A549 (cell line): Measurements from ENCODE around the gene EPS8L2. TPM values are rescaled to one million over a fixed set of nuclear protein-coding genes. Genes with fewer than 3 reads are reported as not detected.

Experiments
- ATAC-seq, 2 experiments: fragments of 200-7000 bp in 1 of 2; fragments of >200 bp in 1 of 2; cut with Nextera tagmentation in 1 of 2; cut with Tn5 transposase in 1 of 2; 3 replicates each; pipeline versions ENCODE4 v1.8.0 to v1.9.1; 2018 to 2020; ENCODE audit warnings: mild to moderate bottlenecking in 1 of 2, moderate library complexity in 1 of 2
- CTCF ChIA-PET: fragments of 300-600 bp; sonication (Branson Sonifier 250); formaldehyde crosslinking; extraction: SDS; loops from one replicate; lab custom pipeline; 2021; ENCODE audit warnings: antibody characterized with exemption, inconsistent platforms; lab: Yijun Ruan, JAX
- POLR2A ChIA-PET: fragments of 350-600 bp; formaldehyde crosslinking; extraction: SDS; loops from one replicate; lab custom pipeline; 2021; ENCODE audit warnings: antibody characterized with exemption, inconsistent platforms; lab: Yijun Ruan, JAX
- DNase-seq, 2 experiments: peaks; one replicate each; pipeline versions ENCODE4 v3.0.0 to v3.0.0-alpha.2; 2011 to 2016; ENCODE audit warnings: low read depth in 1 of 2, low spot score in 1 of 2
- FAIRE-seq: peaks from 2 replicates; lab custom pipeline; 2011; peaks lifted over from hg19 to GRCh38; lab: Jason Lieb, UNC
- H3K27ac ChIP-seq, 2 experiments: fragments of >200 bp; sonication (Bioruptor Twin); formaldehyde crosslinking; 3 replicates each; pipeline ENCODE4 v1.5.1; 2016 to 2017
- H3K4me1 ChIP-seq: fragments of >200 bp; sonication (Bioruptor Twin); formaldehyde crosslinking; 3 replicates; pipeline ENCODE4 v1.6.1; 2016
- H3K4me2 ChIP-seq: fragments of >200 bp; sonication (Bioruptor Twin); formaldehyde crosslinking; 3 replicates; pipeline ENCODE4 v1.6.1; 2016
- H3K4me3 ChIP-seq: fragments of >200 bp; sonication (Bioruptor Twin); formaldehyde crosslinking; 3 replicates; pipeline ENCODE4 v1.5.1; 2016
- H3K9me3 ChIP-seq: fragments of >200 bp; sonication (Bioruptor Twin); formaldehyde crosslinking; 3 replicates; pipeline ENCODE4 v1.6.1; 2016
- CHD2 ChIP-seq: fragments of 150-350 bp; IDR thresholded peaks from 2 replicates; pipeline ENCODE4 v1.6.1; 2014; ENCODE audit warnings: low read length; ENCODE audit not compliant: partially characterized antibody
- ESRRA ChIP-seq: fragments of 150-350 bp; IDR thresholded peaks from 2 replicates; pipeline ENCODE4 v1.6.1; 2014; ENCODE audit warnings: mild to moderate bottlenecking, low read length, borderline replicate concordance
- HDAC2 ChIP-seq: fragments of 200-600 bp; sonication (generic); IDR thresholded peaks from 2 replicates; pipeline ENCODE4 v1.6.1; 2016
- HEYL ChIP-seq: fragments of 250-450 bp; sonication (Bioruptor Pico); IDR thresholded peaks from 2 replicates; pipeline ENCODE4 v1.8.0; 2021; ENCODE audit warnings: mild to moderate bottlenecking, moderate library complexity
- JUNB ChIP-seq: fragments of >200 bp; sonication (Bioruptor Twin); formaldehyde crosslinking; IDR thresholded peaks from 2 replicates; pipeline ENCODE4 v1.6.1; 2016
- KDM1A ChIP-seq: fragments of 200-600 bp; sonication (generic); IDR thresholded peaks from 2 replicates; pipeline ENCODE4 v1.6.1; 2016; ENCODE audit warnings: low read depth, mild to moderate bottlenecking
- RARB ChIP-seq: fragments of 250-450 bp; sonication (Bioruptor Pico); IDR thresholded peaks from 2 replicates; pipeline ENCODE4 v1.8.0; 2021; ENCODE audit warnings: mild to moderate bottlenecking, moderate library complexity
- RFX5 ChIP-seq: fragments of 450-650 bp; IDR thresholded peaks from 2 replicates; pipeline ENCODE4 v1.7.1; 2014; ENCODE audit warnings: antibody characterized with exemption, mild to moderate bottlenecking, moderate library complexity
- RNF2 ChIP-seq: fragments of 200-600 bp; sonication (generic); IDR thresholded peaks from 2 replicates; pipeline ENCODE4 v1.6.1; 2016; ENCODE audit warnings: low read depth, mild to moderate bottlenecking, antibody characterized with exemption, moderate library complexity, borderline replicate concordance
- SREBF2 ChIP-seq: fragments of 450-650 bp; IDR thresholded peaks from 2 replicates; pipeline ENCODE4 v1.6.1; 2014; ENCODE audit warnings: mild to moderate bottlenecking, moderate library complexity
- WGBS: methylation state at CpG from one replicate; pipeline ENCODE4 v1.1.6; 2017; ENCODE audit errors: missing lambda C conversion rate; 5-methylcytosine and 5-hydroxymethylcytosine counted together
- polyA plus RNA-seq, 4 experiments: library from polyadenylated mRNA; depleted of rRNA in 3 of 4; stranded (reverse); fragments of >200 nt; fragmentation: RNase III in 1 of 4; extraction: RNeasy Plus Mini Kit Qiagen cat#74134 plus additional on column Dnase treatment in 1 of 4; gene quantifications; 2 replicates in 3 of 4; 3 replicates in 1 of 4; pipeline ENCODE4 v1.2.3, GENCODE V29; 2011 to 2017
- TF ChIP-seq, protein P1 (sequence below): fragments of 200-600 bp; sonication (generic); IDR thresholded peaks from 2 replicates; pipeline ENCODE4 v1.6.1; 2016; ENCODE audit warnings: antibody characterized with exemption, mild to moderate bottlenecking, moderate library complexity
- TF ChIP-seq, protein P2 (sequence below): fragments of >200 bp; sonication (Bioruptor Twin); formaldehyde crosslinking; IDR thresholded peaks from 3 replicates; pipeline ENCODE4 v1.6.1; 2016
- TF ChIP-seq, protein P3 (sequence below): IDR thresholded peaks from 2 replicates; pipeline ENCODE4 v1.6.1; 2012; ENCODE audit warnings: low read depth, borderline replicate concordance
- TF ChIP-seq, protein P4 (sequence below): IDR thresholded peaks from 2 replicates; pipeline ENCODE4 v1.6.1; 2012

Gene EPS8L2
- polyA plus RNA-seq, 2 of the 4 experiments (the other 2 are of a cell fraction), result 60.7 to 154 TPM

DNA sequence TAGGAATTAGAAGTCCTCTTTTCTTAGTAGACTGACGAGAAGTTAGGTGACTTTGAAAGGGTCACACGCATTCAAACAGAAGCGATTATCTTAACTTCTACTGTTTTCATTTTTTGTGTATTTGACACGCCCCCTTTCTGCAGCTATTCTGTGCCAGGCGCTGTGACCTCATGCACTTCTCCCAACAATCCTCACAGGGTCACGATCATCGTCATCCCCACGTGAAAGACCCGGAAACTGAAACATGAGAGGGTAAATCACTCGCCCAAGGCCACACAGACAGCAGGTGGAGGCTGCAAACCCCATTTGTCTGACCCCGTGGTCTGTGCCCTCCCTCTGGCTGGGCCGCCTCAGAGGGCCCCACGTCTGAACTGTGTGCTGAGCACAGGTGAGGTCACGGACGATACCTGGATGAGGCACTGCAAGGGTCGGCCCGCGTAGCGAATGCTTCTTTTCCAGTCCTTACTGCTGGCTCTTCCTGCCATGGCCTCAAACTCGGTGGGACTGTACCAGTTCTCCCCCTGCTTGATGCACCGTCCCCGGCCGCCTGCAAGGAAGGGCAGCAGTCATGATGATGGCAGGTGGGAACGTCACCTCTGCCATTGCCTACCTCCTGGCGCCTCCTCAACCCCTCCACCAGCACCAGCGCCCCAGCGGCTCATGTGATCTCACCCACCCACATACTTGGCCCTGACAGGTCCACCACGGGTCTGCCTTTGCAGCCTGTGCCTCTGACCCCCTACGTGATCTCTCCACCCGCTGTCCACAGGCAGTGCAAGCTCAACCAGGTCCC, 19.4 kb upstream of the EPS8L2 start (continued):
- TF ChIP-seq, protein P1, sequence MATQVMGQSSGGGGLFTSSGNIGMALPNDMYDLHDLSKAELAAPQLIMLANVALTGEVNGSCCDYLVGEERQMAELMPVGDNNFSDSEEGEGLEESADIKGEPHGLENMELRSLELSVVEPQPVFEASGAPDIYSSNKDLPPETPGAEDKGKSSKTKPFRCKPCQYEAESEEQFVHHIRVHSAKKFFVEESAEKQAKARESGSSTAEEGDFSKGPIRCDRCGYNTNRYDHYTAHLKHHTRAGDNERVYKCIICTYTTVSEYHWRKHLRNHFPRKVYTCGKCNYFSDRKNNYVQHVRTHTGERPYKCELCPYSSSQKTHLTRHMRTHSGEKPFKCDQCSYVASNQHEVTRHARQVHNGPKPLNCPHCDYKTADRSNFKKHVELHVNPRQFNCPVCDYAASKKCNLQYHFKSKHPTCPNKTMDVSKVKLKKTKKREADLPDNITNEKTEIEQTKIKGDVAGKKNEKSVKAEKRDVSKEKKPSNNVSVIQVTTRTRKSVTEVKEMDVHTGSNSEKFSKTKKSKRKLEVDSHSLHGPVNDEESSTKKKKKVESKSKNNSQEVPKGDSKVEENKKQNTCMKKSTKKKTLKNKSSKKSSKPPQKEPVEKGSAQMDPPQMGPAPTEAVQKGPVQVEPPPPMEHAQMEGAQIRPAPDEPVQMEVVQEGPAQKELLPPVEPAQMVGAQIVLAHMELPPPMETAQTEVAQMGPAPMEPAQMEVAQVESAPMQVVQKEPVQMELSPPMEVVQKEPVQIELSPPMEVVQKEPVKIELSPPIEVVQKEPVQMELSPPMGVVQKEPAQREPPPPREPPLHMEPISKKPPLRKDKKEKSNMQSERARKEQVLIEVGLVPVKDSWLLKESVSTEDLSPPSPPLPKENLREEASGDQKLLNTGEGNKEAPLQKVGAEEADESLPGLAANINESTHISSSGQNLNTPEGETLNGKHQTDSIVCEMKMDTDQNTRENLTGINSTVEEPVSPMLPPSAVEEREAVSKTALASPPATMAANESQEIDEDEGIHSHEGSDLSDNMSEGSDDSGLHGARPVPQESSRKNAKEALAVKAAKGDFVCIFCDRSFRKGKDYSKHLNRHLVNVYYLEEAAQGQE, result no peak
- TF ChIP-seq RARB (CRISPR knock-in tag), result no peak
- TF ChIP-seq, all 56 proteins: peak for 0

DNA sequence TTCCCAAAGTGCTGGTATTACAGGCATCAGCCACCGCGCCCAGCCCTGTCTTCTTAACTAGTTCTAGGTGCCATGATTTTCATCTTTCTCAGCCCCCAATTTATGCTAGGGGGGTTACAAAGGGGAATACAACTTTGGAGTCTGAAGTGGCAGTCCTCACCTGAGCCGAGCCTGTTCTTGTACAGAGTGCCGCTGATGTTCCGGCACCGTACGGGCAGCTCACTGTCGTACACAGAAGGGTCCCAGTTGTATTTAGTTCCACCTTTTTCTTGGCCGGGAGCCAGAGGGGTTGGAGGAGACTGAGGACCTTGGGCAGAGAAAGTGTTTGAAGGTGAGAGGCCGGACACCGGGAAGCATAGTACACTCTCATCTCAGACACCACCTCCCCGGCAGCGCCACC, 18.3 kb upstream of the EPS8L2 start:
- DNase-seq (no peak), FAIRE-seq (no peak), ATAC-seq (no peak)
- WGBS, result 95% methylated on average over 13 of the region's 13 CpGs
- ChIA-PET POLR2A (no interaction called here), CTCF (interaction anchor here (1.1 to 1.5 kb wide), 5 partner anchors 25 to 133 kb away, joined by 3 to 5 read pairs (median 3); no protein-coding TSS in a partner anchor)
- Histone ChIP-seq H3K4me2 (no peak overlapping the region), H3K9me3 (no peaks in the 10 kb centered on the region), H3K27ac (no peak overlapping the region), H3K4me3 (no peak overlapping the region), H3K4me1 (peaks cover 14% of the 10 kb centered on the region; the same call in 2 of the 3 replicates)
- TF ChIP-seq HDAC2 (no peak), RFX5 (no peak), HEYL (CRISPR knock-in tag) (no peak), SREBF2 (no peak), ESRRA (no peak), CHD2 (no peak), RNF2 (no peak), RARB (CRISPR knock-in tag) (no peak), JUNB (no peak), KDM1A (no peak)
- TF ChIP-seq, protein P2, sequence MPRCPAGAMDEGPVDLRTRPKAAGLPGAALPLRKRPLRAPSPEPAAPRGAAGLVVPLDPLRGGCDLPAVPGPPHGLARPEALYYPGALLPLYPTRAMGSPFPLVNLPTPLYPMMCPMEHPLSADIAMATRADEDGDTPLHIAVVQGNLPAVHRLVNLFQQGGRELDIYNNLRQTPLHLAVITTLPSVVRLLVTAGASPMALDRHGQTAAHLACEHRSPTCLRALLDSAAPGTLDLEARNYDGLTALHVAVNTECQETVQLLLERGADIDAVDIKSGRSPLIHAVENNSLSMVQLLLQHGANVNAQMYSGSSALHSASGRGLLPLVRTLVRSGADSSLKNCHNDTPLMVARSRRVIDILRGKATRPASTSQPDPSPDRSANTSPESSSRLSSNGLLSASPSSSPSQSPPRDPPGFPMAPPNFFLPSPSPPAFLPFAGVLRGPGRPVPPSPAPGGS, result no peak
- TF ChIP-seq, protein P3, sequence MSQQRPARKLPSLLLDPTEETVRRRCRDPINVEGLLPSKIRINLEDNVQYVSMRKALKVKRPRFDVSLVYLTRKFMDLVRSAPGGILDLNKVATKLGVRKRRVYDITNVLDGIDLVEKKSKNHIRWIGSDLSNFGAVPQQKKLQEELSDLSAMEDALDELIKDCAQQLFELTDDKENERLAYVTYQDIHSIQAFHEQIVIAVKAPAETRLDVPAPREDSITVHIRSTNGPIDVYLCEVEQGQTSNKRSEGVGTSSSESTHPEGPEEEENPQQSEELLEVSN, result no peak
- TF ChIP-seq, protein P1, result no peak
- TF ChIP-seq, protein P4, sequence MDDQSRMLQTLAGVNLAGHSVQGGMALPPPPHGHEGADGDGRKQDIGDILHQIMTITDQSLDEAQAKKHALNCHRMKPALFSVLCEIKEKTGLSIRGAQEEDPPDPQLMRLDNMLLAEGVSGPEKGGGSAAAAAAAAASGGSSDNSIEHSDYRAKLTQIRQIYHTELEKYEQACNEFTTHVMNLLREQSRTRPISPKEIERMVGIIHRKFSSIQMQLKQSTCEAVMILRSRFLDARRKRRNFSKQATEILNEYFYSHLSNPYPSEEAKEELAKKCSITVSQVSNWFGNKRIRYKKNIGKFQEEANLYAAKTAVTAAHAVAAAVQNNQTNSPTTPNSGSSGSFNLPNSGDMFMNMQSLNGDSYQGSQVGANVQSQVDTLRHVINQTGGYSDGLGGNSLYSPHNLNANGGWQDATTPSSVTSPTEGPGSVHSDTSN, result no peak
